GM23248 (cell line): ENCODE measurements around the gene PSMD12. TPM values are rescaled to one million over a fixed set of nuclear protein-coding genes. Genes with fewer than 3 reads are reported as not detected.

Source experiments
- DNase-seq: peaks from one replicate; pipeline ENCODE4 v3.0.0-alpha.2; 2015
- H2AFZ ChIP-seq: fragments of 200-600 bp; sonication (generic); 2 replicates; pipeline ENCODE4 v1.6.1; 2016; ENCODE audit warnings: antibody characterized with exemption
- H3F3A ChIP-seq: fragments of 200-600 bp; sonication (generic); 2 replicates; pipeline ENCODE4 v1.6.1; 2016; ENCODE audit warnings: mild to moderate bottlenecking, antibody characterized with exemption, mixed run types; ENCODE audit not compliant: insufficient read depth
- H3K27ac ChIP-seq: fragments of 200-600 bp; sonication (generic); 2 replicates; pipeline ENCODE4 v1.5.1; 2016; ENCODE audit warnings: mild to moderate bottlenecking
- H3K27me3 ChIP-seq: fragments of 200-600 bp; sonication (generic); replicated peaks from 2 replicates; pipeline ENCODE4 v1.6.1; 2016; ENCODE audit warnings: mild to moderate bottlenecking; ENCODE audit not compliant: insufficient read depth
- H3K36me3 ChIP-seq: fragments of 200-600 bp; sonication (generic); 2 replicates; pipeline ENCODE4 v1.6.1; 2016; ENCODE audit warnings: low read depth, mild to moderate bottlenecking
- H3K4me1 ChIP-seq: fragments of 200-600 bp; sonication (generic); 2 replicates; pipeline ENCODE4 v1.6.1; 2016; ENCODE audit warnings: mild to moderate bottlenecking; ENCODE audit not compliant: insufficient read depth
- H3K4me2 ChIP-seq: fragments of 200-600 bp; sonication (generic); one replicate; pipeline ENCODE4 v1.6.1; 2016; ENCODE audit warnings: mild to moderate bottlenecking; ENCODE audit not compliant: unreplicated experiment
- H3K4me3 ChIP-seq: fragments of 200-600 bp; sonication (generic); 2 replicates; pipeline ENCODE4 v1.5.1; 2016; ENCODE audit warnings: mild to moderate bottlenecking
- H3K79me2 ChIP-seq: fragments of 200-600 bp; sonication (generic); 2 replicates; pipeline ENCODE4 v1.6.1; 2016; ENCODE audit warnings: mild to moderate bottlenecking; ENCODE audit not compliant: insufficient read depth
- H3K9ac ChIP-seq: fragments of 200-600 bp; sonication (generic); 2 replicates; pipeline ENCODE4 v1.6.1; 2016; ENCODE audit warnings: mild to moderate bottlenecking
- H3K9me2 ChIP-seq: fragments of 200-600 bp; sonication (generic); 2 replicates; pipeline ENCODE4 v1.6.1; 2016; ENCODE audit warnings: mixed run types, mild to moderate bottlenecking, moderate library complexity; ENCODE audit not compliant: insufficient read depth
- H3K9me3 ChIP-seq: fragments of 200-600 bp; sonication (generic); one replicate; pipeline ENCODE4 v1.6.1; 2017; ENCODE audit warnings: low read depth
- H4K20me1 ChIP-seq: fragments of 200-600 bp; sonication (generic); 2 replicates; pipeline ENCODE4 v1.6.0; 2016; ENCODE audit not compliant: insufficient read depth
- EZH2 ChIP-seq: fragments of 200-600 bp; sonication (generic); IDR thresholded peaks from 2 replicates; pipeline ENCODE4 v1.6.1; 2018; ENCODE audit warnings: antibody characterized with exemption, mild to moderate bottlenecking; ENCODE audit not compliant: insufficient read depth, poor library complexity, severe bottlenecking
- EZH2phosphoT487 ChIP-seq: fragments of 200-600 bp; sonication (generic); IDR thresholded peaks from 2 replicates; pipeline ENCODE4 v1.6.1; 2018; ENCODE audit warnings: antibody characterized with exemption, moderate library complexity, mild to moderate bottlenecking, low read depth; ENCODE audit not compliant: insufficient read depth
- WGBS, 2 experiments: methylation state at CpG; one replicate each; pipeline ENCODE4 v1.1.6; 2015 to 2017; ENCODE audit warnings: low lambda C conversion rate in 2 of 2, low coverage in 1 of 2; ENCODE audit errors: missing lambda C conversion rate in 2 of 2; 5-methylcytosine and 5-hydroxymethylcytosine counted together
- in situ Hi-C: fragments of 300-500 bp; cut with MboI; formaldehyde crosslinking; loops from 2 replicates; pipeline ENCODE4 v1.15.0; 2020
- polyA plus RNA-seq: library from polyadenylated mRNA; unstranded; fragments of >200 nt; fragmentation: Nextera tagmentation; extraction: Ambion mirVana; gene quantifications from 2 replicates; pipeline ENCODE4 v1.2.1, GENCODE V29; 2016
- total RNA-seq: library from RNA; depleted of rRNA; stranded (reverse); fragments of >200 nt; shearing (Covaris generic); gene quantifications from 2 replicates; pipeline ENCODE4 v1.2.3, GENCODE V29; 2014

PSMD12 gene
- total and polyA plus RNA-seq, 2 experiments from 2014 or later: 31.9 to 85.3 TPM

- Histone ChIP-seq H3K9ac (no peak overlapping the region), H2AFZ (no peak overlapping the region), H3K4me3 (no peak overlapping the region), H3K4me1 (peaks cover 10% of the 10 kb centered on the region), H3K36me3 (peaks cover 55% of the 10 kb centered on the region), H3K27me3 (no peaks in the 10 kb centered on the region), H3K9me2 (no peaks in the 10 kb centered on the region), H3K27ac (no peak overlapping the region), H3K9me3 (no peaks in the 10 kb centered on the region), H4K20me1 (peaks cover 5% of the 10 kb centered on the region; the same call in 1 of the 2 replicates), H3K79me2 (peaks cover 93% of the 10 kb centered on the region), H3K4me2 (no peak overlapping the region), H3F3A (peaks cover 8% of the 10 kb centered on the region; the same call in 1 of the 2 replicates)
- DNase-seq: no peak
- TF ChIP-seq EZH2phosphoT487 (no peak), EZH2 (no peak)
- in situ Hi-C loops: no loop called here
- WGBS, 2 experiments: 89 to 91% methylated on average over 8 of the region's 8 CpGs
Observed at GRCh38 chr17:67353929-67354574, 12.3 kb downstream of the PSMD12 start.

GRCh38 chr17:67353161-67353560, 13.2 kb downstream of the PSMD12 start:
- WGBS, 2 experiments: 91% methylated on average over 9 to 10 of the region's 10 CpGs
- Histone ChIP-seq H3K36me3 (peaks cover 62% of the 10 kb centered on the region), H3K9me2 (no peaks in the 10 kb centered on the region), H3K4me2 (no peak overlapping the region), H3K9ac (no peak overlapping the region), H3K27ac (no peak overlapping the region), H4K20me1 (peaks cover 5% of the 10 kb centered on the region; the same call in 1 of the 2 replicates), H3K4me1 (peaks cover 1% of the 10 kb centered on the region; the same call in 1 of the 2 replicates), H3K4me3 (no peak overlapping the region), H2AFZ (no peak overlapping the region), H3K27me3 (no peaks in the 10 kb centered on the region), H3F3A (peaks cover 5% of the 10 kb centered on the region), H3K9me3 (no peaks in the 10 kb centered on the region), H3K79me2 (peaks cover 89% of the 10 kb centered on the region)
- no peak for DNase-seq
- no peak for TF ChIP-seq EZH2phosphoT487
- no peak for TF ChIP-seq EZH2
- in situ Hi-C loops: no loop called here

- no peaks in the 10 kb centered on the region for H3K27me3 ChIP-seq
- no peak for TF ChIP-seq EZH2
- TF ChIP-seq EZH2phosphoT487: no peak
- no peak overlapping the region for H3K4me2 ChIP-seq
- no peak overlapping the region for H2AFZ ChIP-seq
- H3K4me3 ChIP-seq: no peak overlapping the region
- in situ Hi-C loops: no loop called here
- no peaks in the 10 kb centered on the region for H3K9me3 ChIP-seq
- H3F3A ChIP-seq: peaks cover 5% of the 10 kb centered on the region; the same call in 1 of the 2 replicates
- H3K79me2 ChIP-seq: peaks cover 59% of the 10 kb centered on the region
- no peaks in the 10 kb centered on the region for H3K4me1 ChIP-seq
- H3K36me3 ChIP-seq: peaks cover 75% of the 10 kb centered on the region
- WGBS, 2 experiments: 93 to 100% methylated on average over 1 of the region's 1 CpG
- H3K27ac ChIP-seq: no peak overlapping the region
- no peaks in the 10 kb centered on the region for H3K9me2 ChIP-seq
- DNase-seq: no peak
- no peaks in the 10 kb centered on the region for H4K20me1 ChIP-seq
- no peak overlapping the region for H3K9ac ChIP-seq
Observed at GRCh38 chr17:67349420-67349819, 17.0 kb downstream of the PSMD12 start.

DNA sequence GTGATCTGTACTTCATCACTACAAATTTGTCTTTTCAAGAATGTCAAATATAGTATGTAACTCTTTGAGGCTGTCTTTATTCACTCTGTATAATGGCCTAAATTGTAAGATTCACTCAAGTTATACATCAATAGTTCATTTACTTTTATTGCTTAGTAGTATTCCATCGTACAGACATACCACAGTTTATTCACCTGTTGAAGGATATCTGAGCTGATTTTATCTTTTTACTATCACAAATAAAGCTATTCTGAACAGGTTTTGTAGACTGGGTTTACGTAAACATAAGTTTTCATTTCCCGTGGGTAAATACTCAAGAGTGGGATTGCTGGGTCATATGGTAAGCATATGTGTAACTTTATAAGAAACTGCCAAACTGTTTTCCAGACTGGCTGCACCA, 18.6 kb downstream of the PSMD12 start:
- H3K36me3 ChIP-seq: peaks cover 75% of the 10 kb centered on the region
- H2AFZ ChIP-seq: no peak overlapping the region
- H3K79me2 ChIP-seq: peaks cover 43% of the 10 kb centered on the region
- H4K20me1 ChIP-seq: no peaks in the 10 kb centered on the region
- H3K4me2 ChIP-seq: no peak overlapping the region
- in situ Hi-C loops: no loop called here
- no peak overlapping the region for H3K9ac ChIP-seq
- no peak overlapping the region for H3K4me3 ChIP-seq
- H3F3A ChIP-seq: peaks cover 5% of the 10 kb centered on the region; the same call in 1 of the 2 replicates
- no peak for DNase-seq
- H3K27me3 ChIP-seq: no peaks in the 10 kb centered on the region
- no peak overlapping the region for H3K27ac ChIP-seq
- TF ChIP-seq EZH2 (no peak), EZH2phosphoT487 (no peak)
- 78 to 85% methylated on average over 3 of the region's 3 CpGs for WGBS, 2 experiments
- no peaks in the 10 kb centered on the region for H3K9me2 ChIP-seq
- no peaks in the 10 kb centered on the region for H3K9me3 ChIP-seq
- H3K4me1 ChIP-seq: no peaks in the 10 kb centered on the region
